IPS-NIHi11 (cell line): ENCODE results near the gene SREBF1.
"Not testable (repeated sequence)": the region's sequence is repeated elsewhere in the genome, so short reads cannot be mapped to it uniquely, and the experiment has no call there.

Source experiments
- DNase-seq: peaks from one replicate; pipeline ENCODE4 v3.0.0; 2012; ENCODE audit warnings: mixed read lengths, low spot score

SREBF1 gene

GRCh38 chr17:17811381-17812210 is 25.2 kb downstream of the SREBF1 start:
- peak; percentile 55 for DNase-seq

GRCh38 chr17:17810895-17811248 is 25.9 kb downstream of the SREBF1 start:
- DNase-seq = no peak

DNA sequence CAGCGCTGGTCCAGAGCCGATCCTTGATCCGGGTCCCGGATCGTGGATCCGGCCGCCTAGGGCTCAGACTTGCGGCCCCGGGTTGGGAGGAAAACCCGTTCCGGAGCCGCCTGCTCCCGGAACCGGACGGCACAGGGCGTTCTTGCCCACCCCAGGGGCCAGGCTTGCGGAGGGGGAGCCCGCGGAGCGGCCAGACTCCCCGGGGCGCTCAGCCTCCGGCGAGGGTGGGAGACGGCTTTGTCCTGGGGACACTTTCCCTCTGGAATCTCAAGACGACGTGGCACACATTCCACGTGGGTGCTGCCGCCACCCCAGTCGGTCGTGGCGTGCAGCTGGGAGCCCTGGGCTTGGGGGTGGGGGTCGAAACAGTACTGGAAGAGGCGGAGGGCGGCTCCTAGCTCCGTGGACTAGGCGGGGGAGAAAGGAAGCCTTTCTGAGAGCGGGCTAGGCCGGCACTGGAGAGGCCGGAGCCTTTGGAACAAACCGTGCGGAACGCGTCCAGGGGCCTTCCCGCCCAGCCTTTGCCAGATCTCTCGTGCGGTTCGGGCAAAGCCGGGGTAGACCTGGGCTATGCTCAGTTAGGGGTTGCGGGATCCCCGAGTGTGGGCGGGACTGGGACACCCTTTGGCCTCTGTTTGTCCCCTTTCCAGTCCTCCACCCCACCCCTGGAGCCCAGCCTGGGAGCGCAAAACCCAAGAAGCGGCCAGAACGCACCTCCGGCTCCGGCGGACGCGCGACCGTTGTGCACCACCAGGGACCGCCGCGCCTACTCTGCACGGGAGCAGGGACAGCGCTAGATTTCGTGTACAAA is 26.5 kb downstream of the SREBF1 start:
- DNase-seq = peak; percentile 91

DNA sequence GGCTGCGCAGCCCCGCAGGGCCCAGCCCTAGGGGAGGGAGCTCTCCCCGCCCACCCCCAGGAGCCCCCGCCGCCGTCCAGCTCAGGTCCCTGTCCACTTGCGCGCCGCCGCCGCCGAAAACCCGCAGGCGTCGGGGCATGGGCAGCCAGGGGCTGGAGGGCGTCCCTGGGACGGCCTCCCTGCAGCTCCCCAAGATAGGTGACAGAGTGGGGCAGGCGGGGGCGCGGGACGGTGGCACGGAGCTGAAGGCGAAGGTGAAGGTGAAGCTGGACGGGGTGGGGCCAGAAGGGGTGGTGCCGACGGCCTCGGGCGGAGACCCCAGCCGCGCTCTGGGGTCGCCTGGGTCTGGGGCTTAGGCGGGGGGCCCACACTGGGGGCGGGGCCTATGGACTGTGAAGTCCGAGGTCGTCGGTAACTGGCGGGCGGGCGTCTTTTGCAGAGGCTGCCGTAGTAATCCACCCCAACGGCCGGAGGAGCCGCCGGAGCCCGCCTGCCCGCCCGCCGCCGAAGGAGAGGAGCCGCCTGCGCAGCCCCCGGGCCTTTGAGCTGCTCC is 27.2 kb downstream of the SREBF1 start:
- no peak for DNase-seq

DNA sequence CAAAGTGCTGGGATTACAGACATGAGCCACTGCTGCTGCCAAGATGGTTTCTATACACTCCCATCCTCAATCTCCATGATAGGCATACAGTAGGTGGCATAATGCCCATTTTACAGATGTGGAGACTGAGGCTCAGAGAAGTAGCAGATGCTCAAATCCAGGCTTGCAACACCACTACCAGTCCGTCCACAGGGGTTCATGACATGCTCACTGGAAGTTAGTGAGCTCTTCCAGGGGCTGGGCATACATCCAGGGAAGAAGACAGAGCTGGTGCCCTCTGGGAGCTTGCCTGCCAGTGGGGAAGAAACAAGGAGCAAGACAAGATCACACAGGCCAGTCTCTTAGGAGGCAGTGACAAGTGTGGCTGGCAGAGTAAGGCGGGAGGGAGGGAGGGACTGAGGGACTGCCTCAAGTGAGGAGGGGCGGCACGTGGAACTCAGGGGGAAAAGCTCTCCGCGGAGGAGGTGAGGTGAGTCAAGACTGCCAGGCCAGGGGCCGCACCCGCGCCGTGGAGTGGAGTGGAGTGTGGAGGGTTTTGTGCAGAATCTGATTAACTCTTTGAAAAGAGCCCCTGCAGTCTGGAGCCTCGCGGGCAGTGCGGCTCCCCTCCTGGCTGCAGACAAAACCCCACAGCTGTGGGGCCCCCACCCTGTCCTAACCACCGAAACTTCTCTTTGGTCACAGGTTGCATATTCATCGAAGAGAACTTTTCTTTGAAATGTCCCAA is 27.9 kb downstream of the SREBF1 start:
- DNase-seq = no peak

DNA sequence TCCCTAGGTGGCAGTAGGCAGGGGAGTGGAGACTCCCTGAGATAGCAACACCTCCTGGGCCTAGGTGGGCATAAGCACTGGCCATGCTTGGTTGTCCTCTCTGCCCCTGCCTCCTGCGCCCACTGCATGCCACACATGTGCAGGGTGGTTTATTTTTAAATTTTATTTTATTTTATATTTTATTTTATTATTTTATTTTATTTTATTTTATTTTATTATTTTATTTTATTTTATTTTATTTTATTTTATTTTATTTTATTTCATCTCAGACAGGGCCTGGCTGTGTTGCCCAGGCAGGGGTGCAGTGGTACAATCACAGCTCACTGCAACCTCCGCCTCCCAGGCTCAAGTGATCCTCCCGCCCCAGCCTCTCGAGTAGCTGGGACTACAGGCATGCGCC is 28.6 kb downstream of the SREBF1 start:
- not testable (repeated sequence) for DNase-seq

DNA sequence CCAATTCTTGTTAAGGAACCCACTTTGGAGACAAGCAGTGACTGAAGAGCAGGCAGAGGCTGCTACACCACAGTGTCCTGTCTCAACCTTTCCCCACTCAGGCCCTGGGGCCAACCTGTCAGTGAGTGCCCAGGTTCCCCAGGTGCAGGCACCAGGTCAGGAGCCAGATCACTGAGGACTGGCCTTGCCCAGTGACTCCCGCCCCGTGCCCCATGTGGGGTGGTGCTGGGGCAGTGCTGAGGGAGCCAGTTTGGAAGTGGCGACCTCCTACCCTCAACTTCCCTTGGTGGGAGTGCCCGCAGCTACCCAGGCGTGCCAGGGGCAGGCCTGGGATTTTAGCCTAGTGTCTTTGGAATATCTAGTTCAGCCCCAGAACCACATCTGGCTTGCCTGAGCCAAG is 29.3 kb downstream of the SREBF1 start:
- no peak for DNase-seq

DNA sequence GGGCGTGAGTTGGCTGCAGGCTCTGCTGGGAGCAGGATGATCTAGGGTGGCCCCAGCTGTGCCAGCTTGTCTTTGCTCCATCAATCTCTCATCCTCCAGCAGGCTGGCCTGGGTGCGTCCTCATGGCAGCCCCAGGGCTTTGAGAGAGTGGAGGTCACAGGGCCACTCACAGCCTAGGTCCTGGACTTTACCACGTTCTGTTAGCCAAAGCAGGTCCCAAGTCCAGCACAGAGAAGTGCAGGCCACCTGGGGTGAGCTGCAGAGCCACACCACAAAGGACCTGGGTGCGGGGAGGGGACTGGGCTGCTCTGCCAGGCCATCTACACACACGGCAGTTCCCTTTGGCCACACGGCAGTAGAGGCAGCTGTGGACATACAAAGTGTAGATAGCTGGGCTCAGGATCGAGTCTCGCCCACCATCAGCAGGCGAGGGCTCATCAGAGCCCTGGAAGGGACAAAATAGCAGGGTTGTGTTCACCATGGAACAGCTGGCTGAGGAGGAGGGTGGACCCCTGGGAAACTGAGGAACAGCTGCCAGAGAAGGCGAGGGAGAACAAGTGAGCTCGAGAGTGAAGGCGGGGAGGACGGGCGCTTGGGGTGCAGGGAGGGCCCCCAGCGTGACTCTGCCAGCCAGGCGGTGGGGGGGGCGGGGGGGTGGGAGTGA is 30.0 kb downstream of the SREBF1 start:
- no peak for DNase-seq

GRCh38 chr17:17806035-17806434 is 30.8 kb downstream of the SREBF1 start:
- DNase-seq = no peak

GRCh38 chr17:17805575-17805974 is 31.2 kb downstream of the SREBF1 start:
- DNase-seq = no peak

DNA sequence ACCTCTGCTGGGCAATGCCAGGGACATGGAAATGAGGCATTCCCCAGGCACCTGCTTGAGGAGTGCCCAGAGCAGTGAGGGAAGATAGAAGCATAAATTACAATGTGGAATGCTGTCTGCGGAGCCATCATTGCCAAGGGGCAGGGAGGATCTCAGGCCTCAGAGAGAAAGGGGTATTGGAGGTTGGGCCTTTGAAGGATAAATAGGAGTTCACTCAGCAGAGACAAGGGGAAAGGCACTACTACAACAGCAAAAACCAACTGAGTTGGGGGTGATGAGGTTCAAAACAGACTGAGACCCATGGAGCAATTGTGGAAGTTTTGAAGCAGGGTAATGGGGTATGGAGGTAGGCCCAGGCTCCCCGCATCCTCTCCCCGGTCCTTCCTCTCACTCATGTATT is 32.8 kb downstream of the SREBF1 start:
- no peak for DNase-seq

- DNase-seq = no peak
Observed at GRCh38 chr17:17801800-17802481, 34.8 kb downstream of the SREBF1 start.

GRCh38 chr17:17800504-17801021 is 36.2 kb downstream of the SREBF1 start:
- DNase-seq = no peak

- no peak for DNase-seq
Observed at GRCh38 chr17:17798573-17799255, 38.1 kb downstream of the SREBF1 start.

DNA sequence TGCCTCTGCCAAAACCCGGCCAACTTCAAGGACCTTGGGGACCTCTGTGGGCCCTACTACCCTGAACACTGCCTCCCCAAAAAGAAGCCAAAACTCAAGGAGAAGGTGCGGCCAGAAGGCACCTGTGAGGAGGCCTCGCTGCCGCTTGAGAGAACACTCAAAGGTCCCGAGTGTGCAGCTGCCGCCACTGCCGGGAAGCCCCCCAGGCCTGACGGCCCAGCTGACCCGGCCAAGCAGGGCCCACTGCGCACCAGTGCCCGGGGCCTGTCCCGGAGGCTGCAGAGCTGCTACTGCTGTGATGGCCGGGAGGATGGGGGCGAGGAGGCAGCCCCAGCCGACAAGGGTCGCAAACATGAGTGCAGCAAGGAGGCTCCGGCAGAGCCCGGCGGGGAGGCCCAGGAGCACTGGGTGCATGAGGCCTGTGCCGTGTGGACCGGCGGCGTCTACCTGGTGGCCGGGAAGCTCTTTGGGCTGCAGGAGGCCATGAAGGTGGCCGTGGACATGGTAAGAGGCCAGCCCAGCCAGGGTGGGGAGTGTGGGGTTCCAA is 38.7 kb downstream of the SREBF1 start:
- no peak for DNase-seq

DNA sequence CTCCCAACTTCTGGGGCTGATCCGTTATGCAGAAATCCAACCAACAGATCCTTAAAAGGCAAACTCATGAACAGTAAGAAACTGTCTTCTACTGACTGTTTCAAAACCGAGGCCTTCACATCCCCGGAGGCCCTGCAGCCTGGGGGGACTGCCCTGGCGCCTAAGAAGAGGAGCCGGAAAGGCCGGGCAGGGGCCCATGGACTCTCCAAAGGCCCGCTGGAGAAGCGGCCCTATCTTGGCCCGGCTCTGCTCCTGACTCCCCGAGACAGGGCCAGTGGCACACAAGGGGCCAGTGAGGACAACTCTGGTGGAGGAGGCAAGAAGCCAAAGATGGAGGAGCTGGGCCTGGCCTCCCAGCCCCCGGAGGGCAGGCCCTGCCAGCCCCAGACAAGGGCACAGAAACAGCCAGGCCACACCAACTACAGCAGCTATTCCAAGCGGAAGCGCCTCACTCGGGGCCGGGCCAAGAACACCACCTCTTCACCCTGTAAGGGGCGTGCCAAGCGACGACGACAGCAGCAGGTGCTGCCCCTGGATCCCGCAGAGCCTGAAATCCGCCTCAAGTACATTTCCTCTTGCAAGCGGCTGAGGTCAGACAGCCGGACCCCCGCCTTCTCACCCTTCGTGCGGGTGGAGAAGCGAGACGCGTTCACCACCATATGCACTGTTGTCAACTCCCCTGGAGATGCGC is 39.5 kb downstream of the SREBF1 start:
- DNase-seq = no peak

GRCh38 chr17:17796787-17797061 is 40.1 kb downstream of the SREBF1 start:
- no peak for DNase-seq

DNA sequence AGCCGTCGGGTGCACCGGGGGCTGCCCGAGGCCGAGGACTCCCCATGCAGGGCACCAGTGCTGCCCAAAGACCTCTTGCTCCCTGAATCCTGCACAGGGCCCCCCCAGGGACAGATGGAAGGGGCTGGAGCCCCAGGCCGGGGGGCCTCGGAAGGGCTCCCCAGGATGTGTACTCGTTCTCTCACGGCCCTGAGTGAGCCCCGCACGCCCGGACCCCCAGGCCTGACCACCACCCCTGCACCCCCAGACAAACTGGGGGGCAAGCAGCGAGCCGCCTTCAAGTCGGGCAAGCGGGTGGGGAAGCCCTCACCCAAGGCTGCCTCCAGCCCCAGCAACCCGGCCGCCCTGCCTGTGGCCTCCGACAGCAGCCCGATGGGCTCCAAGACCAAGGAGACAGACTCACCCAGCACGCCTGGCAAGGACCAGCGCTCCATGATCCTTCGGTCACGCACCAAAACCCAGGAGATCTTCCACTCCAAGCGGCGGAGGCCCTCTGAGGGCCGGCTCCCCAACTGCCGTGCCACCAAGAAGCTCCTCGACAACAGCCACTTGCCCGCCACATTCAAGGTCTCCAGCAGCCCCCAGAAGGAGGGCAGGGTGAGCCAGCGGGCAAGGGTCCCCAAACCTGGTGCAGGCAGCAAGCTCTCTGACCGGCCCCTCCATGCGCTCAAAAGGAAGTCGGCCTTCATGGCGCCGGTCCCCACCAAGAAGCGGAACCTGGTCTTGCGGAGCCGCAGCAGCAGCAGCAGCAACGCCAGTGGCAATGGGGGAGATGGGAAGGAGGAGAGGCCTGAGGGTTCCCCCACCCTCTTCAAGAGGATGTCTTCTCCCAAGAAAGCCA is 40.6 kb downstream of the SREBF1 start:
- no peak for DNase-seq

- DNase-seq = no peak
Observed at GRCh38 chr17:17795296-17795695, 41.5 kb downstream of the SREBF1 start.
